Measurements from ENCODE around the gene CDK2. TPM values are rescaled to one million over a fixed set of nuclear protein-coding genes. Genes with fewer than 3 reads are reported as not detected.

CDK2 gene
- polyA plus RNA-seq, 1 donor from 2014 or later: 2.6 TPM

- H3K4me3 ChIP-seq (ENCODE audit: low read length): no peak overlapping the region
- no peak overlapping the region for H3K27ac ChIP-seq (ENCODE audit: low read length)
Observed at GRCh38 chr12:56017181-56017580, 50.6 kb downstream of the CDK2 start.

GRCh38 chr12:56018356-56018755 is 51.7 kb downstream of the CDK2 start:
- Histone ChIP-seq H3K4me2 (ENCODE audit: low read length) (no peak overlapping the region), H3K9me3 (ENCODE audit: low read length) (no peaks in the 10 kb centered on the region), H3K27ac (ENCODE audit: low read length) (no peak overlapping the region), H4K20me1 (ENCODE audit: insufficient read depth) (no peaks in the 10 kb centered on the region), H3K4me3 (ENCODE audit: low read length) (no peak overlapping the region), H3K9ac (ENCODE audit: low read length) (no peak overlapping the region), H3K9me2 (ENCODE audit: insufficient read depth, low read length) (no peaks in the 10 kb centered on the region), H3K36me3 (ENCODE audit: insufficient read depth, low read length) (no peaks in the 10 kb centered on the region), H3F3A (ENCODE audit: insufficient read depth, low read length, poor library complexity, severe bottlenecking) (no peaks in the 10 kb centered on the region), H3K27me3 (ENCODE audit: insufficient read depth, low read depth, low read length) (no peaks in the 10 kb centered on the region), H3K79me2 (replicated peaks; ENCODE audit: insufficient read depth, low read length) (peaks cover 16% of the 10 kb centered on the region), H2AFZ (ENCODE audit: low read depth, low read length) (no peak overlapping the region)
- TF ChIP-seq EP300 (conservative IDR thresholded peaks at IDR 0.05; ENCODE audit: poor library complexity, severe bottlenecking): no peak
- TF ChIP-seq SMC3 (conservative IDR thresholded peaks at IDR 0.05; ENCODE audit: poor library complexity): no peak
- no peak for TF ChIP-seq RAD21 (conservative IDR thresholded peaks at IDR 0.05)
- no peak for TF ChIP-seq CTCF (IDR thresholded peaks at IDR 0.05; ENCODE audit: poor library complexity, severe bottlenecking)
- no peak for TF ChIP-seq REST (IDR thresholded peaks at IDR 0.05; ENCODE audit: borderline replicate concordance)
- no peak for TF ChIP-seq MXI1 (conservative IDR thresholded peaks at IDR 0.05; ENCODE audit: poor library complexity, severe bottlenecking)

More at GRCh38 chr12:56017181-56017580, 50.6 kb downstream of the CDK2 start:
- Histone ChIP-seq H3F3A (ENCODE audit: insufficient read depth, low read length, poor library complexity, severe bottlenecking) (no peaks in the 10 kb centered on the region), H4K20me1 (ENCODE audit: insufficient read depth) (no peaks in the 10 kb centered on the region), H3K79me2 (replicated peaks; ENCODE audit: insufficient read depth, low read length) (peaks cover 12% of the 10 kb centered on the region), H3K9me2 (ENCODE audit: insufficient read depth, low read length) (no peaks in the 10 kb centered on the region), H3K27me3 (ENCODE audit: insufficient read depth, low read depth, low read length) (no peaks in the 10 kb centered on the region), H3K4me2 (ENCODE audit: low read length) (no peak overlapping the region), H3K36me3 (ENCODE audit: insufficient read depth, low read length) (no peaks in the 10 kb centered on the region), H2AFZ (ENCODE audit: low read depth, low read length) (no peak overlapping the region), H3K9ac (ENCODE audit: low read length) (no peak overlapping the region), H3K9me3 (ENCODE audit: low read length) (no peaks in the 10 kb centered on the region)
- TF ChIP-seq RAD21 (conservative IDR thresholded peaks at IDR 0.05): no peak
- TF ChIP-seq CTCF (IDR thresholded peaks at IDR 0.05; ENCODE audit: poor library complexity, severe bottlenecking): no peak
- TF ChIP-seq TAF1 (IDR thresholded peaks at IDR 0.05; ENCODE audit: low read depth): no peak
- TF ChIP-seq POLR2AphosphoS5 (IDR thresholded peaks at IDR 0.05): no peak
- no peak for TF ChIP-seq SMC3 (conservative IDR thresholded peaks at IDR 0.05; ENCODE audit: poor library complexity)
- TF ChIP-seq EP300 (conservative IDR thresholded peaks at IDR 0.05; ENCODE audit: poor library complexity, severe bottlenecking): no peak
- no peak for TF ChIP-seq REST (IDR thresholded peaks at IDR 0.05; ENCODE audit: borderline replicate concordance)
- TF ChIP-seq MXI1 (conservative IDR thresholded peaks at IDR 0.05; ENCODE audit: poor library complexity, severe bottlenecking): no peak
- no peak for TF ChIP-seq EZH2 (IDR thresholded peaks at IDR 0.05; ENCODE audit: borderline replicate concordance, insufficient read depth, low read length, poor library complexity, severe bottlenecking)

Data from neural cell (in vitro differentiated cells).